ENCODE measurements around the gene PTPRN2.
A peak's percentile ranks its signal among the peaks of the same experiment; 100 is the strongest.
"Not testable (repeated sequence)": the region's sequence is repeated elsewhere in the genome, so short reads cannot be mapped to it uniquely, and the experiment has no call there.

The PTPRN2 gene

GRCh38 chr7:157574914-157575586 lies 1012.6 kb downstream of the PTPRN2 start:
- no peak for DNase-seq (ENCODE audit: low read depth)

DNA sequence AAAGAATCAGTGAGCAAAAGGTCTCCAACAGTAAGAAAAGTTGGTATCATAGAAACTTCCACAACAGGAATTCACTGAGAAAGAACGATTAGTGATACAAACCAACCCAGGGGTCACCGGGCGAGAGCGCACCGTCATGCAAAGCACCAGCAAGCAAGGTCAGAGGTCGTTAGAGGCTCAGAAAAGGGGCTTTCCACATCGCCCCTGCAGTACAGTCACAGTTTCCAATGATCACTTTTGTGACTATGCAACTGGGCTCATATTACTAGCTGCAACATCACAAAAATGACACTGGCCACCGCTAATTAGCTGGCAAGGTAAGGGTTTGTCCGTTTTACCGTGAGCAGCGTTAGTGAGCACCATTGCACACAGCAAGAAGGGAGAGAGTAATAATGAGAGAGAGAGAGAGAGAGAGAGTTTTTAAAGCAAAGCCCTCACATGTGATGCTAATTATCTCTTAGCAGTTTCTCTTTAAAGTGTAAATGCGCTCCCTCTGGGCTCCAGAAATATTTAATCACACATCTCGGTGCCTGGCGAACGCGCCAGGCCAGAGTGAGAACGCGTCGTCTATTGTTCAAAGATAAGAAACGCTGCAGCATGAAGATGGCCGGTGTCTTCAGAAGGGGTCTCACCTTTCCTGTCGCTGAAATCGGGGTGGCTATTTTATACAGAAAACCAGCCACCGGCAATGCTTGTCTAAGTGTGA lies 1013.4 kb downstream of the PTPRN2 start:
- DNase-seq (ENCODE audit: low read depth), result no peak

DNA sequence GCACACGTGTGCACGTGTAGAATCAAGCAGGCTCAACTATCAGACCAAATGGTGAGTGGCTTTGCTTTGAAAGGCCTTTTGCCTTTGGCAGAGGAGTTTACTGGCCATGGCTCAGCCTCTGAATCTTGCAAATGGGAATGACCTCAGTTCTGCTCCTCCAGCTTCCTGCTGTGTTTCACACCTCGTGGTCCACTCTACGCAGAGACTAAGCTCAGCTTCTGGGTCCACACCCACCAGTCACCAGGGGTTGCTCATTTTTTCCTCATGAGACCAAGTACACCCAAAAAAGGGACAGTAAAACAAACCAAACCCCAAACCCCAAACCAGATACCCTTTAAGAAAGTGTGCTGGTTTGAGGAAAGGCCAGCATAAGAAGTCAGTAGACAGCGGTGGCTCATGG lies 1014.4 kb downstream of the PTPRN2 start:
- DNase-seq (ENCODE audit: low read depth), result no peak

DNA sequence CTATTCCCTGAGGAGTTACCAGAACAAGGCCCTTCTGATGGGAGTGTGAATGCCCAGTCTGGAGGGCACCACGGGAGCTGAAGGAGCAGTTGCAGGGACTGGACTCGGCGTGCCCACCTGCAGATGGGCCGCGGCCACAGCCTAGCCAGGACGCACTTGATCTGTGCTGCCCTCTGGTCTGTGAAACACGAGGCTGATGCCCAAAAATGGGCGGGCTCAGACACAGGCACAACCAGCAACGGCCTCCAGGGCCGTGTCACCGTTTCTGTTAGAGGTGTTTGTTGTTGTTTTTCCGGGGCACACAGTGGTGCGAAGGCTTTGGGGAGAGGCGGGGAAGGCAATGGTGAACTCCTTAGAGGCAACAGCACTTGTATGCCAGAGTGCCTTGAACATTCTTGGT lies 1015.0 kb downstream of the PTPRN2 start:
- DNase-seq (ENCODE audit: low read depth), result no peak

DNA sequence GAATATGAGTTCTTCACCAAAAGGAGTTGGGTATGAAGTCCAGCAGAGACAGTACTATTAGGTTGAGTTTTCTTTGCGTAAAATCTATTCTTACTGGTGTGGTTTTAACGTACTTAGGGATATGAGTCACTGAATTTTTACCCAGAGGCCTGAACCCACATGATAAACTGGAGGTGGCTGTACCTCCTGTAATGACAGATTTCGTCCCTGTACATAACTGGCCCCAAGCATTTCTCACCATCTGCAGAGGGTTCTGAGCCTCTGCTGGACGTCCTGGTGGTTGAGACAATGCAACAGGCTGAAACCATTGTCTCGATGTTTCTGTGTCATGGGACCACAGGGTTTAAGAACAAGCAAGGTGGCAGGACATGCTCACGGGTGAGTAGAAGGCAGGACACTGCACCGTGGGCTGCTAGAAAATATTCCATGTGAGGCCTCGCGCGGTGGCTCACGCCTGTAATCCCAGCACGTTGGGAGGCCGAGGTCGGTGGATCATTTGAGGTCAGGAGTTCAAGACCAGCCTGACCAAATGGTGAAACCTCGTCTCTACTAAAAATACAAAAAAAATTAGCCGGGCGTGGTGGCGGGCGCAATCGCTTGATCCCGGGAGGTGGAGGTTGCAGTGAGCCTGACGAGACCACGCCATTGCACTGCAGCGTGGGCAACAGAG lies 1017.0 kb downstream of the PTPRN2 start:
- DNase-seq (ENCODE audit: low read depth), result peak; percentile 17

- DNase-seq (ENCODE audit: low read depth), result no peak
Measured at GRCh38 chr7:157569967-157570366, 1017.7 kb downstream of the PTPRN2 start.

- peak; percentile 28 for DNase-seq (ENCODE audit: low read depth)
Measured at GRCh38 chr7:157568770-157569584, 1018.6 kb downstream of the PTPRN2 start.

- no peak for DNase-seq (ENCODE audit: low read depth)
Measured at GRCh38 chr7:157568106-157568769, 1019.4 kb downstream of the PTPRN2 start.

DNA sequence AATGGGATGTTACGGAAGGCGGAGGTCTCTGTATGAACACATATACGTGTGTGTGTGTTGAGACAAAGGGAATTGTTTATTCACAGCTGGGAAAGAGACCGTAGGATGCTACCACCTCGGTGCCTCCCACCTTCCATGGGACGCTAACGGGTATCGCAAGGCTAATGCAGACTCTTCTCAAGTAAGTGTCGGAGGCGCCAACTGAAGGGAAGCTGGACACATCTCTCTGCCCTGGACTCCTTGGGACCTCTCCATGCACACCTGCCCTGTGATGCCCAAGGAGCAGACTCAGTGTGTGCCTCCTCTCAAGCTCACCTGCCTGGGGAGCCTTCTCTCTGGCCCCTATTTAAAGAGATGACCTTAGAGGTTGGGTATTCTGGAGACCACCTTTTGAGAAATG lies 1020.0 kb downstream of the PTPRN2 start:
- no peak for DNase-seq (ENCODE audit: low read depth)

GRCh38 chr7:157566631-157567006 lies 1021.0 kb downstream of the PTPRN2 start:
- DNase-seq (ENCODE audit: low read depth), result no peak

DNA sequence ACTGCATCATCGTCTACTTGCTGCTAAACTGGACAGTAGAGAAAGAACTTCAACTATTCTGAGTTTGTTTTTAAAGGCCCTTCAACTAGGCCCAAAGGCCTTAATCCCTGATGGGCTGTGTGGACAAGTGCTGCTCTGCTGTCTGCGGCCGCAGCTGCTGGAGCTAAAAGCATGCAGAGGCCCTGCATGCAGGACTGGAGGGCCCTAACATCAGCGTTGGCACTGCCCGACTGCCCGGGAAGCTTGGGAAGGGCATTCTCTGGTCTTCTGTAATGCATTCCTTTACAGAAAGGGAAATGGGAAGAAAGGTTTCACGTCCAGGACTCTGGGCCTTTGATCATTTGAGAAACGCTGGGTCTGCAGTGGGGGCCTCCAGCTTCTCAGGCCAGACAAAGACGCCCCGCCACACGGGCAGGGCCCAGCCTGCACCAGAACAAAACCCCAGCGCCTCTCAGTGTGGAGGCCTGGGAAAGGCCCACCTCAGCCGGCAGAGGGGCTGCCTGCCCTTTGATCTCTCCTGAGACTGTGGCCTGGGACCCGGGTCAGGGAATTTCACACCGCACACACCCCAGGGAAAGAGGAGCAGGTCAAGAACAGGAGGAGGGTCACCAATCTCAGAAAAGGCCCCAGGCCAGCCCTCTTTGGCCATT lies 1021.5 kb downstream of the PTPRN2 start:
- DNase-seq (ENCODE audit: low read depth), result no peak

- no peak for DNase-seq (ENCODE audit: low read depth)
Measured at GRCh38 chr7:157565201-157565626, 1022.4 kb downstream of the PTPRN2 start.

DNA sequence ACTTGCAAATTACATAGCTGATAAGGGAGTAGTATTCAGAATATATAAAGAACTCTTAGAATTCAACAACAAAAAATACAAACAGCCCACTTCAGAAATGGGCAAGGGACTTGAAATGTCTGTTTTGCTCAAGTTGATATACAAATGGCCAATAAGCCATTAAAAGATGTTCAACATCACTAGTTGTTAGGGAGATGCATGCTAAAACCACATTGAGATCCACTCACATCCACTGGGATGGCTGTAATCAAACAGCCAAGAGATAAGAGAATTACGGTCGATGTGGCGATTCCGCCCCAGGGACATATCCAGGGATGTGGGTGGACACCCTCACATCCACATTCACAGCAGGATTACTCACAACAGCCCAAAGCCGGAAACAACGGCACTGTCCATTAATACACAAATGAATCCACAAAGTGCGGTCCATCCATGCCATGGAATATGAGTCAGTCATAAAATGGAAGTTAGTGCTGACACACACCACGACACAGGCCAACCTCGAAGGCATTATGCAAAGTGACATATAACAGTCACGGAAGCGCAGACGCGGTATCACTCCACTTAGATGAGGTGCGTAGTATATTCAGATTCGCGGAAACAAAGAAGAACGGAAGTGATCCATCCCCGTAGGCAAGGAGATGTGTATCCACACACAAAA lies 1023.0 kb downstream of the PTPRN2 start:
- peak; percentile 49 for DNase-seq (ENCODE audit: low read depth)

DNA sequence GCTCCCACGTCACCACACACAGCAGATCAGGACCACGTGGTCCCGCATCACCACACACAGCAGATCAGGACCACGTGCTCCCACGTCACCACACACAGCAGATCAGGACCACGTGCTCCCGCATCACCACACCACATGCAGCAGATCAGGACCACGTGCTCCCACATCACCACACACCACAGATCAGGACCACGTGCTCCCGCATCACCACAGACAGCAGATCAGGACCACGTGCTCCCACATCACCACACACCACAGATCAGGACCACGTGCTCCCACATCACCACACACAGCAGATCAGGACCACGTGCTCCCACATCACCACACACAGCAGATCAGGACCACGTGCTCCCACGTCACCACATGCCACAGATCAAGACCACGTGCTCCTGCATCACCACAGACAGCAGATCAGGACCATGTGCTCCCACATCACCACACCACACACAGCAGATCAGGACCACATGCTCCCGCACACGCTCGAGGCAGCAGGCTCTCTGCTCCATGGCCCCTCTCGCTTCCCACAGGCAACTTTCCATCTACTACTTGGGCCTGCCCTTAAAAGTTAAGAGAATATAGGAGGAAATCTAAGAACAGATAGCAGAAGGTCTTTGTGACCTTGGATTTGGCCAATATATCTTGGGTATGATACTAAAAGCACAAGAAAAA lies 1024.0 kb downstream of the PTPRN2 start:
- DNase-seq (ENCODE audit: low read depth), result not testable (repeated sequence)

DNA sequence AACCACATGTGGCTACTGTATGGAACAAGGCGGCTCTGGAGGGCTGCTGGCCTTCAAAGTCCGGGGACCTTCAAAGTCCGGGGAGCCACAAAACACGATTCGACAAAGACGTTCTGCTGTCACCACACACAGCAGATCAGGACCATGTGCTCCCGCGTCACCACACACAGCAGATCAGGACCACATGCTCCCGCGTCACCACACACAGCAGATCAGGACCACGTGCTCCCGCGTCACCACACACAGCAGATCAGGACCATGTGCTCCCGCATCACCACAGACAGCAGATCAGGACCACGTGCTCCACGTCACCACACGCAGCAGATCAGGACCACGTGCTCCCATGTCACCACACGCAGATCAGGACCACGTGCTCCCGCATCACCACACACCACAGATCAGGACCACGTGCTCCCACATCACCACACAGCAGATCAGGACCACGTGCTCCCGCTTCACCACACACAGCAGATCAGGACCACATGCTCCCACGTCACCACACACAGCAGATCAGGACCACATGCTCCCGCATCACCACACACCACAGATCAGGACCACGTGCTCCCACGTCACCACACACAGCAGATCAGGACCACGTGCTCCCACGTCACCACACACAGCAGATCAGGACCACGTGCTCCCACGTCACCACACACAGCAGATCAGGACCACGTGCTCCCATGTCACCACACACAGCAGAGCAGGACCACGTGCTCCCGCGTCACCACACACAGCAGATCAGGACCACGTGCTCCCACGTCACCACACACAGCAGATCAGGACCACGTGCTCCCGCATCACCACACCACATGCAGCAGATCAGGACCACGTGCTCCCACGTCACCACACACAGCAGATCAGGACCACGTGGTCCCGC lies 1024.9 kb downstream of the PTPRN2 start:
- DNase-seq (ENCODE audit: low read depth), result not testable (repeated sequence)

GRCh38 chr7:157561816-157562410 lies 1025.7 kb downstream of the PTPRN2 start:
- no peak for DNase-seq (ENCODE audit: low read depth)

- DNase-seq (ENCODE audit: low read depth), result no peak
Measured at GRCh38 chr7:157561523-157561785, 1026.2 kb downstream of the PTPRN2 start.

- no peak for DNase-seq (ENCODE audit: low read depth)
Measured at GRCh38 chr7:157560710-157561522, 1026.7 kb downstream of the PTPRN2 start.
